ES-I3 (cell line): Measurements from ENCODE around the gene ANXA4.
"Not testable (repeated sequence)": the region's sequence is repeated elsewhere in the genome, so short reads cannot be mapped to it uniquely, and the experiment has no call there.

ENCODE experiments used
- H3K36me3 ChIP-seq: 2 replicates; pipeline ENCODE4 v1.6.1; 2013; ENCODE audit warnings: mild to moderate bottlenecking, low read length, control low read depth, moderate library complexity; ENCODE audit not compliant: insufficient read depth
- H3K4me1 ChIP-seq: 2 replicates; pipeline ENCODE4 v1.6.1; 2013; ENCODE audit warnings: mild to moderate bottlenecking, control low read depth, low read length; ENCODE audit not compliant: insufficient read depth
- H3K9ac ChIP-seq: 2 replicates; pipeline ENCODE4 v1.6.1; 2013; ENCODE audit warnings: low read depth, mild to moderate bottlenecking, low read length, moderate library complexity
- H3K9me3 ChIP-seq: 2 replicates; pipeline ENCODE4 v1.6.1; 2013; ENCODE audit warnings: mild to moderate bottlenecking, low read length, moderate library complexity; ENCODE audit not compliant: control insufficient read depth, insufficient read depth

ANXA4 gene

DNA sequence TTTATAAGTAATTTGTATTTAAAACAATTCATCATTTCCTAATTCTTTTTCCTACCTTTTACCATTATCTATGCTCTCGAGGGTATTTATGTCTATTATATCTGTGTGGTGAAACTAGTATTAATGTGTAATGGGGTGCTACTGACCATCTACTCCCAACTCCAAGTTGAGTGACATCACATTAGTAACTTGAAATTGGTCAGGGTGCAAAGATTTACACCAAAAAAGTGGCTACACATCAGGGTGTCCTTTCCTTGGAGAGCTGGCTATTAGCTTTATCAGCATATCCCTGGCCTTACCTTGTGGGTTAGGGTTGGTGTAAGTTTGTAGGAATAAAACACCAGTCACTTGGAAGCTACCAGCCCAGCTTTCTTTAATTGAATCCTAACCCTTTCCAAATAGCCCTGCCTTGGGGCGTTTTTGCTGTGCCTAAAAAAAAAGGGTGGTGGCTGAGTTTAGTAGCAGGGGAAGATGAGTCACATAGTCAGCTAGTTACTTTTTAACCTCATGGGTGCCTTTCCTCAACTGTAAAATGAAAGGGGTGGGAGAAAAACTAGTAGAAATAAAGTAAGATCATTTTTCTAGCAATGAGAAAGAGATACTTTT is 14.0 kb downstream of the ANXA4 start:
- no peaks in the 10 kb centered on the region for H3K9me3 ChIP-seq
- no peaks in the 10 kb centered on the region for H3K36me3 ChIP-seq
- H3K4me1 ChIP-seq, result peaks cover 5% of the 10 kb centered on the region; the same call in 1 of the 2 replicates
- no peak overlapping the region for H3K9ac ChIP-seq

DNA sequence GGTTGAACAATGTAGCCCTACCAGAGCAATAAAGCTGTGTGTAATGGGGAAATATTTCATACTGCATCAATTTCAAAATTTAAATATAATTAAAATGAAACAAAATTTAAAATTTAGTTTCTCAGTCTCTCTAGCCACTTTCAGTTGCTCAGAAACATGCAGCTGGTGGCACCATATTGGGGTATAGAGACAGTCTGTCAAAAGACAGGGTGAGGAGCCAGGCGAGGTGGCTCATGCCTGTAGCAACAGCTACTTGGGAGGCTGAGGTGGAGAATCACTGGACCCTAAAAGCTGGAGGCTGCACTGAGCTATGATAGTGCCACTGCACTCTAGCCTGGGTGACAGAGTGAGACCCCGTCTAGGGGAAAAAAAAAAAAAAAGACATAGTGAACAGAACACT is 20.1 kb downstream of the ANXA4 start:
- Histone ChIP-seq H3K9me3 (no peaks in the 10 kb centered on the region), H3K4me1 (no peaks in the 10 kb centered on the region), H3K36me3 (no peaks in the 10 kb centered on the region), H3K9ac (no peak overlapping the region)

DNA sequence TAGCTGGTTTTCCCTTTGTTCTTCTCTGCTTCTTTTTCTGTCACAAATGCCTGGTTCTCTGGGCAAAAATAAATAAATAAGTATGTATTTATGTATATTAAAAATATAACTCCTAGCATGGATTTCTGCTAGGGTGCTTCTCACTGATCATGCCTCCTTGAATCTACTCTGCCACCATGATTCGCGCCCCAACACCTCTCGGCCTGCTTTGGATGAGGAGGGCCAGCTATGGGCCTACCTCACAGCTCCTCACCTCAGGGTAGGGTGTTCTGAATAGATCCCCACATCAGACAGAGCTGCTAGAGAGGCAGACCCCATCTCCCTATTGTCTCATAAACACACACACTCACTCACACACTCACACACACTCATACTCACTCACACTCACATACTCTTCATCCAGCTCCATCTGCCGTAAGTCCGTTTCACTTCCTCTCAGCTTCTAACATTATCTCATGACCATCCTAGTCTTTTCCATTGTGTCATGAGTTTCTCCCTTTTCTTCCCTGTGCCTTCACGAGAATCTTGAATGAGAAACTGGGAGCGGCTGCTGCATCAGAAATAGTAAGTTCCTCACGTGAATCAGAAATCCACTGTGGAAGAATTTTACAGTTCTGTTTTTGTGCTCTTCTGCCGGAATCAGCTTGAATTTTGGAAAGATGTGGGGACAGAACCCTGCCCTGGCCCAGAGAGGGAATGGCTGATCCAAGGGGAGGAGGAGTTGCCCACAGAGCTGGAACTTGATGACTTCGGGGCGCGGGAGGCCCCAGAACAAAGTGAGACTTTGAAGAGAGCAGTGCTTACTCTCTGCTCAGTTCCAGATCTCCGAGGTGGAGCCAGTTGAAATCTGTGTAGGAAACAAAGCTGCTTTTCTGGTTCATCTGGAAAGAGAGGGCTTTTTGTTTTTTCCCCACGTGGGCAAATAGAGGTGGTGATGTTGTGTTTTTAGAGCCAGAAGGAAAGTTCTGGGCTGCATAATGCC is 20.9 kb downstream of the ANXA4 start:
- Histone ChIP-seq H3K4me1 (no peaks in the 10 kb centered on the region), H3K9me3 (no peaks in the 10 kb centered on the region), H3K9ac (no peak overlapping the region)

DNA sequence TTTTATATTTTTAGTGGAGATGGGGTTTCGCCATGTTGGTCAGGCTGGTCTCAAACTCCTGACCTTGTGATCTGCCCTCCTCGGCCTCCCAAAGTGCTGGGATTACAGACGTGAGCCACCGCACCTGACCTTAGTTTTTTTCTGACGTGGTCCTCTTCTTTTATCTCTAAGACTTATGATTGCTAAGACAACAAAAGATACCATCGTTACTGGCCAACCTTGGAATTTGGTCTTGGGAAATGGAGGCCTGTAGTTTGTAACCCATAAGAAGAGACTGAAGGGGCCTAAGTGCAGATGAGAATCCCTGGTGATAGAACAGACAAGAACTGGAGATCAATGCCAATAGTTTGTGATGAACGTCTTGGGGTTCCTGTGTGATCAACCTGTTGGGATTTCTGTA is 21.9 kb downstream of the ANXA4 start:
- H3K4me1 ChIP-seq, H3K9me3 ChIP-seq, H3K36me3 ChIP-seq, H3K9ac ChIP-seq: not testable (repeated sequence)

More for the DNA sequence above, 20.9 kb downstream of the ANXA4 start:
- no peaks in the 10 kb centered on the region for H3K36me3 ChIP-seq

DNA sequence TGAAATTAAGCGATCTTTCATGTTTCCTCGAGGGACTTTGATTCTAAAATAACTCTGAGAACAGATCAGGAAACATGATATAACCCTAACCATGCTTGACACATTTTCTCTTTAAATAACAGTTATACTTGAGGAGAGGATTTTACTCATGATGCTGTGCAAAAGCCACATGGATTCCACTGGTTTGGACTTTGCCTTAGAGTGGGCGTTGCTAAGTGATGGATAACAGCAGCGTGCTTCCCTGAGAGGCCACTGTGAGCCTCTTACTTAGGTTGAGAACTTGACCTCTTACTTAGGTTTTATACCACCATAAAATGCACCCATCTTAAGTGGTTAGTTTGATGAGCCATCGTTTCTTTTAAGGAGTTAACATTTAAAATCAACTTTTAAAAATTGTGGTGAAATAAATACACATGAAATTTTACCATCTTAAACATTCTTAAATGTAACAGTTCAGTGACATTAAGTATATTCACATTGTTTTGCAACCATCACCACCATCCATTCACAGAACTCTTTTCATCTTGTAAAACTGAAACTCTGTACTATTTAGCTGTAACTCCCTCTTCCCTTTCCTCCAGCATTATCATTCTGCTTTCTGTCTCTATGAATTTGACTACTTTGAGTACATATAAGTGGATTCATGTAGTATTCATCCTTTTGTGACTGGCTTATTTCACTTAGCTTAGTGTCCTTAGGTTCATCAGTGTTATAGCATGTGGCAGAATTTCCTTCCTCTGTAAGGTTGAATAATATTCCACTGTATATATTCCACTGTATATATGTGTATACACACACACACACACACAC is 22.6 kb downstream of the ANXA4 start:
- no peaks in the 10 kb centered on the region for H3K9me3 ChIP-seq
- H3K4me1 ChIP-seq, result no peaks in the 10 kb centered on the region
- H3K9ac ChIP-seq, result no peak overlapping the region
- H3K36me3 ChIP-seq, result no peaks in the 10 kb centered on the region

DNA sequence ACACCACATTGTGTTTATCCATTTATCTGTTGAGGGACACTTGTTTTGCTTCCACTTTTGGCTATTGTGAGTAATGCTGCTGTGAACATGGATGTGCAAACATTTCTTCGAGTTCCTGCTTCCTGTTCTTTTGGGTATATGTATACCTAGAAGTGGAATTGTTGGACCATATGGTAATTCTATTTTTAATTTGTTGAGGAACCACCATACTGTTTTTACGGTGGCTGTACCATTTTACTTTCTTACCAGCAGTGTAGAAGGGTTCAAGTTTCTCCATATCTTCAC is 23.1 kb downstream of the ANXA4 start:
- Histone ChIP-seq H3K9me3 (no peaks in the 10 kb centered on the region), H3K4me1 (peaks cover 3% of the 10 kb centered on the region), H3K36me3 (no peaks in the 10 kb centered on the region), H3K9ac (no peak overlapping the region)

DNA sequence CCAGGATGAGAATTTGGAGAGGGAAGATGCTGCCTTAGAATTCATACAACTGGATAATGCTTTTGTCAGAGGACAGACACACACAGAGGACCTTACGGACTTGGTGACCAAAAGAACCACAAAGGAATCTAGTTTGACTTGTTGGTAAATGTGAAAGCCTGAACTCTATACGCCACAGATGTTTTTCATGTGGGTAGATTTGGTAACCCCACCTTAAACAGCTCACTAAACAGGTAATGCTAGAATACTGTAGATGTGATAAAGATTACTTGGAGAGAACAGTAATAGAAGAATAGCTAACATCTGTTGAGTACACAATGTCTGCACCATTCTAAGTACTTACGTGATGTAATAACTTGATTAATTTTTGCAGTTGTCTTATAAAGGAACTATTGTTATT is 24.1 kb downstream of the ANXA4 start:
- peaks cover 9% of the 10 kb centered on the region for H3K4me1 ChIP-seq
- no peaks in the 10 kb centered on the region for H3K9me3 ChIP-seq

DNA sequence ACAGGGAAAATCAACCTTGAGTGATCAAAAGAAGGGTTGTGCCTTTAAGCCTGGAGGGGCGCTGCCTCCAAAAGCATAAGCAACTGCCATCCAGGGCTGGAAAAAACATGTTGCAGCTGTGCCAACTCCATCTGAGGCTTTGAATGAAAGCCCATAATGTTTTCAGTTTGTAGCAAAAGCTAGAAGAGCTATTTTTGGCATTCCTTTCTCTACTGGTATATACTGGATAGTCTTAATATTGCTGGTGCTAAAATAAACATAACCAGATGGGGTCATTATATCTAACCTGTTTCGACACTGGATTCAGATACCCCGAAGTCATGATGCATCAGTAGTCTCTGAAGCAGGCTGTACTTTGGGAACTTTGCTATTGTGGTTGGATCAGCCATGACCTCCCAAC is 25.1 kb downstream of the ANXA4 start:
- Histone ChIP-seq H3K9me3 (no peaks in the 10 kb centered on the region), H3K4me1 (peaks cover 15% of the 10 kb centered on the region), H3K9ac (no peak overlapping the region), H3K36me3 (no peaks in the 10 kb centered on the region)

More for the DNA sequence above, 24.1 kb downstream of the ANXA4 start:
- Histone ChIP-seq H3K36me3 (no peaks in the 10 kb centered on the region), H3K9ac (no peak overlapping the region)

DNA sequence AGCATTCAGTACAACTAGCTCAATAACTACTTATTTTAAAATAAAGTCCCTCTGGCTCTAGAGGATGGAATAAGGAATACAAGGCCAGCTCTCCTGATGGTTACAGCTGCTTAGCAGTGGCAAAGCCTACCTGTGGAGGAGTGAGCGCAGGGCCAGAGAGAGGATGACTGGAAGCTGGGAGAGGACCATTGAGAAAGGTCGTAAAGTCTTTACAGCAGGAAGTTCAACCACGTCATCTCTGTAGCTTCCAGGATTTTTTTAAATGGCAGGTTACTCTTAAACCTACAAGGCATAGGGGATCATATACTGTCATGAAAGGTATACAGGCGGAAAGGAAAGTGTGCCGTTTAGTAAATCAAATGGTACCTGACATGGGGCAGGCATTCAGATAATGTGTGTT is 26.3 kb downstream of the ANXA4 start:
- no peak overlapping the region for H3K9ac ChIP-seq
- peaks cover 18% of the 10 kb centered on the region for H3K4me1 ChIP-seq
- no peaks in the 10 kb centered on the region for H3K9me3 ChIP-seq
- H3K36me3 ChIP-seq, result no peaks in the 10 kb centered on the region

DNA sequence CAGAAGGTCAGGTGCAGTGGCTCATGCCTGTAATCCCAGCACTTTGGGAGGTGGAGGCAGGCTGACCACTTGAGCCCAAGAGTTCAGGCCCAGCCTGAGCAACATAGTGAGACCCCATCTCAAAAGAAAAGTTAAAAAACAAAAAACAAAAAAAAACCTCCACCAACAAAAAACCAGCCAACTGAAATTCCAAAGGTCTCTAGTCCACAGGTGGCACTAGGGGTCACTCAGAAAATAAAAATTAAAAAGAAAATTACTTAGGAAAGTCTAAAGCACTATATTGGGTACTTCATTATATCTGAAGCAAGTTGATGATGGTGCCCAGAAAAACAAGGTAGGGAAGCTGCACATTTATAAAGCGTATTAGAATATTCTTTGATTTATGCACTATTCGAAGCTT is 26.9 kb downstream of the ANXA4 start:
- H3K36me3 ChIP-seq, result no peaks in the 10 kb centered on the region
- peaks cover 20% of the 10 kb centered on the region for H3K4me1 ChIP-seq
- H3K9ac ChIP-seq, result no peak overlapping the region
- H3K9me3 ChIP-seq, result no peaks in the 10 kb centered on the region

DNA sequence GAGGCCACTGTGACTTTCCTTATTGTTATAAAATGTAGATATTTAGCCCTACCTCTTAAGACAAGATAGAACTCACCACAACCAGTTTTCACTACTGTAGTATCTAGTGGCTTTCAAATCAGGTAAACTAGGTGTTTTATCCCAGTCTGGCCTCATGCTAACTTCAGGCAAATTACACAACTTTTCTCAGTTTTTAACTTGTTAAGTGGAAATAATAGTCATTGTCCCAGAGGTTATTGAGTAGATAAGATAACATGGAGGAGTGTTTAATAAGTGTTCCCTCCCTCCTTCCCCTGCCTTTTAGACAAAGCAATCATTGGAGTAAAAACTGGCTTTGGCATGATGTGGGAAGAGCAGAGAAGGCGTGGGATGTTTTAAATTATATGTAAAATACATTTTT is 27.3 kb downstream of the ANXA4 start:
- Histone ChIP-seq H3K4me1 (peaks cover 20% of the 10 kb centered on the region), H3K9me3 (no peaks in the 10 kb centered on the region), H3K36me3 (no peaks in the 10 kb centered on the region), H3K9ac (no peak overlapping the region)

DNA sequence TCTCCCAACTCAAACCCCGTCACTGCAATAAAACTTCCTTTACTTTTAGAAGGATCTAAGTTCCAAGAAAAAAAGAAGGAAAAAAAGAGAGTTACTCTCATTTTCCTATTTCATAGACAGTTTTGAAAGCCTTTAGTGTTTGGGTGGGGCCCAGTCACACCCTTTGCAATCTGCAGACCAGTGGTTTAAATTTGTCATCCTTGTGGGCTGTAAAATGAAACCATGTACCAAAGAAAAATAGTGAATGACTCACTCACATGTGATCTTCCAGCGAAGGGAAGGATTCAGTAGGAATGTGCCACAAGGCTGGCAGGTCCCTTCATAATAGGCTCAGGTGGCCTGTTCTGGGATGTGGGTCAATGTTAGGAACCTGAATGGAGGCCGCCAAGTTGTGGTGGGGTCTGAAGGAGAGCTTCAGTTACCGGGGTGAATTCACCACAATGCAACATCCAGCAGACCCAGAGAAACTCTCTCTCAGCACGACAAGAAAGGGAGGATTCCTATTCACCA is 28.3 kb downstream of the ANXA4 start:
- no peaks in the 10 kb centered on the region for H3K36me3 ChIP-seq
- no peaks in the 10 kb centered on the region for H3K9me3 ChIP-seq
- no peak overlapping the region for H3K9ac ChIP-seq
- H3K4me1 ChIP-seq, result peaks cover 26% of the 10 kb centered on the region

DNA sequence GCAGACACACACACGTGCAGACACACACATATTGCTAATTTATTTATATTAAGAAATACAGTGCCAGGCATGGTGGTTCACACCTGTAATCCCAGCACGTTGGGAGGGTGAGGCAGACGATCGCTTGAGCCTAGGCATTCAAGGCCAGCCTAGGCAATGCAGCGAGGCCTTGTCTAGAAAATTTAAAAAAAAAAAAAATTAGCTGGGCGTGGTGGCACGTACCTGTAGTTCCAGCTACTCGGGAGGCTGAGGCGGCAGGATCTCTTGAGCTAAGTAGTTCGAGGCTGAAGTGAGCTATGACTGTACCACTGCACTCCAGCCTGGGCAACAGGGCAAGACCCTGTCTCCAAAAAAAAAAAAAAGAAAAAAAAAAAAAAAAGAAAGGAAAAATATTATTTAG is 28.8 kb downstream of the ANXA4 start:
- Histone ChIP-seq H3K9me3 (no peaks in the 10 kb centered on the region), H3K4me1 (peaks cover 26% of the 10 kb centered on the region), H3K36me3 (no peaks in the 10 kb centered on the region), H3K9ac (no peak overlapping the region)

DNA sequence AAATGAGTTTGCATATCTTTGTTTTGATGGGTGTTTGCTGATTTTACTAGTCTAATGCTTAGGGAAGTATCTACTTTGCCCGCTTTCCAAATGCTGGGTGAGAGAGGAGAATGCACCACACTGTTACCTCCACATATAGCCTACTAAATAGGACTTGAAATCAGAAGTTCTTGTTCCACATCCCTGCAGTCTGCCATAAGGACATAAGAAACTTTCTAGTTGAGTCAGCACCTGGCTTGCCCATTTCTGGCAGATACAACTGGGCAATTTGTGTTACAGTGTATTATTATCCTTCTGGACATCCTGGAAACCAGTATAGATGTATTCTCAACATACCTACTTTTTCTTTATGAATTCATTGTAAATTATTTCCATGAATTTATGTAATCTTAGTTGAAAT is 29.5 kb downstream of the ANXA4 start:
- Histone ChIP-seq H3K36me3 (no peaks in the 10 kb centered on the region), H3K9ac (no peak overlapping the region), H3K4me1 (peaks cover 26% of the 10 kb centered on the region), H3K9me3 (no peaks in the 10 kb centered on the region)
